Stimulated activated CD4-positive, alpha-beta T cell treated with anti-CD3 and anti-CD28 coated beads, Interleukin-4, amount 100 ng/mL, for 24 hours (primary cell): ENCODE results near the gene FNTB.
"Not testable (repeated sequence)": the region's sequence is repeated elsewhere in the genome, so short reads cannot be mapped to it uniquely, and the experiment has no call there.

Source experiments
- DNase-seq: peaks from one replicate; pipeline ENCODE4 v3.0.0-alpha.2; 2020

The FNTB gene

GRCh38 chr14:65054471-65055085 lies 67.9 kb downstream of the FNTB start:
- DNase-seq = no peak

DNA sequence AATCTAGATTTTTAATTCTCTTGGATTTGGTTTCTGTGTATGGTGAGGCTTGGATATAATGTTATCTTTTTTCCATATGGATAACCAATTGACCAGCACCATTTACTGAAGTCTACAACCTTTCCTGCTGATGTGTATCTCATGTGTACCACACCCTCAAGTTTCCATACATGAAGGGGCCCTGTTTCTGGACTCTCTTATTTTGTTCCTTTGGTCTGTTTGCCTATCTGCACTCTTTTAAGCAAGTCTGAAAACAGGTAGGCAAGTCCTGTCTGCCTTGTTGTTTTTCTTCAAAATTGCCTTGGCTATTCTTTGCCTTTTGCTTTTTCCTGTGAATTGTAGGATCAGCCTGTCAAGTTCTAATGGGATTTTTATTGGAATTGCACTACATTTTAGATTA lies 71.0 kb downstream of the FNTB start:
- DNase-seq = no peak

DNA sequence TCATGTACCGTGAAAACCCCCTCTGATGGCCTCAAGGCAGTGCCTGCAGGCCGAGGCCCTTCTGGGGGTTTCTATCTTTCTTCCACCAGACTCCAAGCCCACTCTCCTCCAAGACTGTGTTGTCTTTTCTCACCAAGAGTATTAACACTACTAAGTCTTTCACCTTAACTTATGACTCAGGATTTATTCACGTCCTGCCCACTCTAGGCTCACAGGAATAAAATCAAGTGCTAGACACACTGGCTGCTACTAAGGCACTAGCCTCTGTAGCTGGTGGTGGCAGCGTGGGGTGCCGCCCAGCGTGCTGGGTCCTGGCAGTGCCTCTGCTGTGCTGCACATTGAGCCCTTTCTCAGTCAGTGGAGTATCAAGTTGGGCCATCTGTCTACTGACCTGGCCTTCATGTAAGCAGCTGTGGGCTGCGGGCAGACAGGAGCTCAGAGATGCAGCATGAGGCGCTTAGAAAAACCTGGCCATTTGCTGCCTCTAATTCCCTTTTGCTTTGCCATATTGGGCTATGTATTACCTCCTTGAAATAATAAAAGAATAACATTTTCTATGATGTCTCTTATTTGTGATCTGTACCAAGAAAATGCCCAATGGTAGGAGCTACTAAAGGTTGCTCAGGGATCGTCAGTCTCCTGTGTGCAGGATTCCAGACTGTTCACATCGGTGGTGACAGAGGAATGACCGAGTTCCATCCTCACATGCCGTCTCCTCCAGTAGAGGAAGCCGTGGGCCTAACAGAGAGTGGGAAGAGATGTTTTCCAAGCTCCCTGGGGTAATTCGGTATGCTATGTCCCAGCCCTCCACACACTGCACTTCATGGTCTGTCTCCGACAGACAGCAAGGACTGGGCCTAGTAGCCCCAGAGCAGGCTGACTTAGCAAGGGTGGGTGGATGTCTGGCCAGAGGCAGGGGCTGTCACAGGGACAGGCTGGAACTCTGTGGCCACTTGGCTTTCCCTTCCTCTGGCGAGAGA lies 75.7 kb downstream of the FNTB start:
- no peak for DNase-seq

GRCh38 chr14:65065719-65066118 lies 79.0 kb downstream of the FNTB start:
- no peak for DNase-seq

DNA sequence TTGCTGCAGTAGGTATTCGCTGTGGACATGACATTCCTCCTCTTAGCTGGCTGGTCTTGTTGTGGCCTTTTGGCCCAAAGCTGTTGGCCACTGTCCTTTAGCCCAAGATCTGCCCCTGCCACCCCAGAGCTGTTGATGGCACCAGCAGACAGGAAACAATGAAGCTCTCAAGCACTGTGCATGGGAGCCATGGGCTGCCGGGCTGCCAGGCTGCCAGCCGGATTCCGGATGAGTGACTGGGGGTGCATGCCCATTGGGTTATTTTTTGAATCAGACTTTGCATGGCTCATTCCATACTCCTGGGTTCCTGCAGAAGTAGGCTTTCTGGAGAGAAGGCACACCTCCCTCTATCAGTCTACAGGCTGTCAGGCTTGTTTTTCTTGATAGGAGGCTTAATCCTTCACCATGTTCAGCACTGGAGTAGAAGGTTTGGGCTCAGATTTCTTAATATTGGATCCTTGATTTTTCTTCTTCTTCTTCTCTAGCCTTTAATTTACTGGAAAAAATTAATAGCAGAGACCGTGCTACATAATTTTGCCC lies 83.2 kb downstream of the FNTB start:
- DNase-seq = no peak

- no peak for DNase-seq
These were observed 83.8 kb downstream of the FNTB start for GRCh38 chr14:65070471-65070976.

DNA sequence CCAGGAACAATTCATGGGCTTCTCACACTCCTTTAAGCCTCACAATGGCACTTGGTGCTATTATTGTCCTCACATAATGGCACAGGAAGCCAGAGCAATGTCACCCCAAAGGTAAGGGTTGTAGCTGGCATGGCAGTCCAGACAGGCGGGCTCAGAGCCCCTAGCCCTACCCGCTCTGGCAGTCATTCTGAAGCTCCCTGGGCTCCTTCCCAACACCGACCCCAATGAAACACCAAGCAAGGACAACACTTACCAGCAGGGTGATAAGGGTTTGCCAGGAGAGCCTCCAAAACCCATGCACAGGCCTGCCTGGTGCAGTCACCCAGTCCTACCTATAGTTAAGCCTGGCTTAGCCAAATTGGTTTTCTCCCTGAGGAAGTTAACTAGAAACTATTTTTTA lies 84.8 kb downstream of the FNTB start:
- DNase-seq = no peak

- DNase-seq = no peak
These were observed 85.6 kb downstream of the FNTB start for GRCh38 chr14:65072256-65072655.

DNA sequence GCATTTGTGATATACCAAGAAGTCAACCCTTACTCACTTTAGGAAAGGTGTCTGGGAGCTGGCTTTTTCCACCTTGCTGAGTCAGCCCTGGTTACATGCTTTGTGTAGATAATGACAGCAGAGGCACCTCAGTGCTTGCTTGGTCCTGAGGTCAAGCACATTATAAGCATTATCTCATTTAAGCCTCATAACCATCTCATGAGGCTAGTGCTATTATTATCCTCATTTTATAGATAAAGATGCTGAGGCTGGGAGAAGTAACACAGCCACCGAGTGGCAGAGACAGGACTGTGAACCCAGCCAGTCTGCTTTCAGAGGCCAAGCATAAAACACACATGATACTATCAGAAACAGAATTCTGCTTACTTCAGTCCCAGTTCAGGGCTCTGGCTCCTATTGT lies 86.2 kb downstream of the FNTB start:
- no peak for DNase-seq

GRCh38 chr14:65073605-65074201 lies 87.0 kb downstream of the FNTB start:
- DNase-seq = no peak

GRCh38 chr14:65074449-65075150 lies 87.9 kb downstream of the FNTB start:
- DNase-seq = no peak

- DNase-seq = no peak
These were observed 89.1 kb downstream of the FNTB start for GRCh38 chr14:65075628-65076325.

GRCh38 chr14:65077318-65077717 lies 90.6 kb downstream of the FNTB start:
- no peak for DNase-seq

GRCh38 chr14:65079201-65079600 lies 92.5 kb downstream of the FNTB start:
- no peak for DNase-seq

DNA sequence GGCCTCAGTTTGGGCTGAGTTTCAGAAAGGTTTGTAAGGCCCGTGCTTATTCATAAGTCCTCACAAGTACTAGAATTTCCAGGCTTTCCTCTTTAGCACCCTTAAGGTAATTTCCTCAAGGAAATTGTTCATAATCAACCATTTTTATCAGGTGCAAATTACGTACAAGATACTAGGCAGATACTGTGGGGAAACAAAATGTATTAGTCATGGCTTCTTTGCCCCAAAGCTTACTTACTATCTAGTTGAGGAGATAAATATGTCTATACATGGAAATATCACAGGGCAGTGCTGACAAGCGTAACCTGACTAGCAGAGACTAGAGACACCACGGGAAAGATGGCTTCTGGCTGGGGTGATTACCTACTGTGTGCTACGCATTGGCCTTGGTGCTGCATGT lies 93.1 kb downstream of the FNTB start:
- DNase-seq = no peak

- DNase-seq = no peak
These were observed 94.5 kb downstream of the FNTB start for GRCh38 chr14:65080960-65081747.

- no peak for DNase-seq
These were observed 96.2 kb downstream of the FNTB start for GRCh38 chr14:65082930-65083329.

- DNase-seq = no peak
These were observed 98.1 kb downstream of the FNTB start for GRCh38 chr14:65084554-65085505.

DNA sequence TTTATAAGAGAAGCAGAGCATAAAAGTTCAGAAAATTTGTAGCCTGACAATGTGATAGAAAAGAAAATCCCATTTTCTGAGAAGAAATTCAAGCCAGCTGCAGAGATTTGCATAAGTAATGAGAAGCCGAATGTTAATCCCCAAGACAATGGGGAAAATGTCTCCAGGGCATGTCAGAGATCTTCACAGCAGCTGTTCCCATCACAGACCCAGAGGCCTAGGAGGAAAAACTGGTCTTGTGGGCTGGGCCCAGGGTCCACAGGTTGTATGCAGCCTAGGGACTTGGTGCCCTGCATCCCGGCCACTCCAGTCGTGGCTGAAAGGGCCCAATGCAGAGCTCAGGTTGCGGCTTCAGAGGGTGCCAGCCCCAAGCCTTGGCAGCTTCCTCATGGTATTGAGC lies 100.0 kb downstream of the FNTB start:
- not testable (repeated sequence) for DNase-seq

DNA sequence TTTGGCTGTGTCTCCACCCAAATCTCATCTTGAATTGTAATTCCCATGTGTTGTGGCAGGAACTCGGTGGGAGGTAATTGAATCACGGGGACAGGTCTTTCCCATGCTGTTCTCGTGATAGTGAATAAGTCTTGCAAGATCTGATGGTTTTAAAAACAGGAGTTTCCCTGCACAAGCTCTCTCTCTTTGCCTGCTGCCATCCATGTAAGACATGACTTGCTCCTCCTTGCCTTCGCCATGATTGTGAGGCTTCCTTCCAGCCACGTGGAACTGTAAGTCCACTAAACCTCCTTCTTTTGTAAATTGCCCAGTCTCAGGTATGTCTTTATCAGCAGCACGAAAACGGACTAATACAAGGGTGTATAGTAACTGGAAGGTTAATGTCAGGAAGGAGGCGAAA lies 101.1 kb downstream of the FNTB start:
- not testable (repeated sequence) for DNase-seq
